MM.1S (cell line): Measurements from ENCODE around the gene ANKMY2.

ENCODE experiments used
- EZH2 ChIP-seq: fragments of 300-600 bp; sonication (generic); optimal IDR thresholded peaks from 2 replicates; pipeline ENCODE3; 2017; ENCODE audit warnings: low read depth, mild to moderate bottlenecking, antibody characterized with exemption, low read length, mixed read lengths
- TF ChIP-seq, protein P1 (sequence below): fragments of 300-600 bp; sonication (generic); IDR thresholded peaks from 2 replicates; pipeline ENCODE4 v1.5.1; 2016; ENCODE audit warnings: antibody characterized with exemption, low read length, mixed read lengths

DNA sequence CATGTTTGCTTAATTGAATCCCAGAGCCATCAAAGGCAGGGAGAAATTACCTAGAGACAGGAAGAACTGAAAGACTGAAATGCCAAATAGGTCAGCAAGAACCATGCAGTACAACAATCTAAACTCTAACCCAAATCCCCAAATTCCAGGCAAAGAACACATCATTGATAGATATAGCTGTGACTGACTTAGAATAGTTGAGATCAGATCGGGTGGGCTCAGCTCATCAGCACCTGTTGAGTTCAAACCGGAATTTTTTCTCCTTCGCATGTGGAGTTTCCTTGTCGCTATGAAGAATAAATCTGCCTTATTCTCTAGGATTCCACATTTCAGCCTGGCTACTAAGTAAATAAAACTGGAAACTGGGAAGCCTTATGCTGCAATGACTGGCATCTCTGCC is 1.4 kb downstream of the ANKMY2 start:
- no peak for TF ChIP-seq EZH2
- TF ChIP-seq, protein P1, sequence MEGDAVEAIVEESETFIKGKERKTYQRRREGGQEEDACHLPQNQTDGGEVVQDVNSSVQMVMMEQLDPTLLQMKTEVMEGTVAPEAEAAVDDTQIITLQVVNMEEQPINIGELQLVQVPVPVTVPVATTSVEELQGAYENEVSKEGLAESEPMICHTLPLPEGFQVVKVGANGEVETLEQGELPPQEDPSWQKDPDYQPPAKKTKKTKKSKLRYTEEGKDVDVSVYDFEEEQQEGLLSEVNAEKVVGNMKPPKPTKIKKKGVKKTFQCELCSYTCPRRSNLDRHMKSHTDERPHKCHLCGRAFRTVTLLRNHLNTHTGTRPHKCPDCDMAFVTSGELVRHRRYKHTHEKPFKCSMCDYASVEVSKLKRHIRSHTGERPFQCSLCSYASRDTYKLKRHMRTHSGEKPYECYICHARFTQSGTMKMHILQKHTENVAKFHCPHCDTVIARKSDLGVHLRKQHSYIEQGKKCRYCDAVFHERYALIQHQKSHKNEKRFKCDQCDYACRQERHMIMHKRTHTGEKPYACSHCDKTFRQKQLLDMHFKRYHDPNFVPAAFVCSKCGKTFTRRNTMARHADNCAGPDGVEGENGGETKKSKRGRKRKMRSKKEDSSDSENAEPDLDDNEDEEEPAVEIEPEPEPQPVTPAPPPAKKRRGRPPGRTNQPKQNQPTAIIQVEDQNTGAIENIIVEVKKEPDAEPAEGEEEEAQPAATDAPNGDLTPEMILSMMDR, result no peak
